HG03457 (cell line): ENCODE measurements around the gene TPM4.
A peak's percentile ranks its signal among the peaks of the same experiment; 100 is the strongest.
"Not testable (repeated sequence)": the region's sequence is repeated elsewhere in the genome, so short reads cannot be mapped to it uniquely, and the experiment has no call there.

Experiments
- ATAC-seq: cut with Tn5 transposase; IDR thresholded peaks from one replicate; pipeline ENCODE4 v1.9.1; 2021; ENCODE audit warnings: moderate number of reproducible peaks; ENCODE audit not compliant: unreplicated experiment

TPM4 gene

DNA sequence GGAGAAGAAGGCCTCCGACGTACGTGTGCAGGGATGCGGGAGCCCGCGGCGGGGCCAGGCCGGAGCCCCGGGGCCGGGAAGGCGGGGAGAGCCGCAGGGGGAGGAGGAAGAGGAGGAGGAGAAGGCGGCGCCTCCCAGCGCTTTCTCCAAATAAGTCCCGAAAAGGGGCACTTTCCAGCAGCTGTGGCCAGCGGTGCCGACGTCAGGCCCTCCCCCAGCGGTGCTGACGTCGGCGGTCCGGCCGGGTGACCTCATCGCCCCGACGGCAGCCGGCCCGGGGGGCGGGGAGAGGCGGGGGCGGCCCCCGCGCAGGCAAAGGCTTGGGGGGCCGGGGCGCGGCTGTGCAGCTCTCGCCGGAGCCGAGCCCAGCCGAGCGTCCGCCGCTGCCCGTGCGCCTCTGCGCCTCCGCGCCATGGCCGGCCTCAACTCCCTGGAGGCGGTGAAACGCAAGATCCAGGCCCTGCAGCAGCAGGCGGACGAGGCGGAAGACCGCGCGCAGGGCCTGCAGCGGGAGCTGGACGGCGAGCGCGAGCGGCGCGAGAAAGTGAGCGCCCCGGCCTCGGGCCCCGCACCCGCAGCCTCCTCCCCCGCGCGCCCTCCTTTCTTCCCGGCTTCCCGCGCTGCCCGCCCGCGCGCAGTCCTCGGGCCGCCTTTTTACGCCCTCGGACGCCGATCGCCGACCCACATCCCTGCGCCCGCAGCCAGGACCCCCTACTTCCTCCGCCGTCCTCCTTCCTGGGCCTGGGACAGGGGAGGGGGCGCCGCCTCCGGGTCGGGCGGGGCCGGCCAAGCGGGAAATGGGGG, at the start of gene TPM4:
TPM4 (plus strand) TSS at position 342 of the 804 bp plus-strand sequence; CDS start at position 413, 71 bp downstream.
- peak; percentile 49 for ATAC-seq

- ATAC-seq: no peak
Observed at GRCh38 chr19:16026756-16027155, 49.5 kb upstream of the TPM4 start.

DNA sequence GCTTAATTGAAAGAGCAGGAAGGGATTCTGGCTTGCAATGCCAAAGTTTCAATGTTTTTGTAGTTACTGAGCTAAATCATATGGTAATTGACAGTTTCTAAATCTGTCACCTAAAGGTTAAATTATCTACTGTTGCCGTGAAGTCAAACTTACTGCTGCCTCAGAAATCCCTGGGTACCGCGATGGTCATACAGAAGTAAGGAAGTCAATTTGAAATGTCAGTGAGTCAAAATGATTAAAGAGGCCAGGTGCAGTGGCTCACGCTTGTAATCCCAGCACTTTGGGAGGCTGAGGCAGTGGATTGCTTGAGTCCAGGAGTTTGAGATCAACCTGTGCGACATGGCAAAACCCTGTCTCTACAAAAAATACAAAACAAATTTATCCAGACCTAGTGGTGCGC, 48.8 kb upstream of the TPM4 start:
- no peak for ATAC-seq

- not testable (repeated sequence) for ATAC-seq
Observed at GRCh38 chr19:16030155-16030554, 46.1 kb upstream of the TPM4 start.

GRCh38 chr19:16030964-16031871, 45.1 kb upstream of the TPM4 start:
- ATAC-seq: no peak

- ATAC-seq: no peak
Observed at GRCh38 chr19:16031872-16032200, 44.5 kb upstream of the TPM4 start.

- ATAC-seq: no peak
Observed at GRCh38 chr19:16032509-16033135, 43.7 kb upstream of the TPM4 start.

GRCh38 chr19:16033136-16033530, 43.2 kb upstream of the TPM4 start:
- ATAC-seq: no peak

GRCh38 chr19:16033721-16034120, 42.6 kb upstream of the TPM4 start:
- ATAC-seq: no peak

DNA sequence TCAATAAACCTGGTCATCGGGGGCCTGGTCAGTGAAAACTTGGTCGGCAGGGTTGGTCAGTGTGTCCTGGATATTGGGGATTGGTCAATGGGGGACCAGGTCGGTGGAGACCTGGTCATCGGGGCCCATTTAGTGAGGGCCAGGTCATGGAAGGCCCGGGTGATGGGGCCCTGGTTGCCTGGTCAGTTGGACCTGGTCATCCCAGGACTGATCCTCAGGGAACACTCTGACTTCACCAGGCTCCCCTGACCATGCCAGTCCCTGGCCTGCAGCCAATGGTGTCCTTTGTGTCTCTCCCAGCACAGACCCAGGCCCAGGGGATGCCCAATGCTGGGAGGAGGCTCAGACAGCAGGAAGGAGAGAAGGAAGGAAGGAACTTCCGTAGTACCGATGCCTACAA, 42.1 kb upstream of the TPM4 start:
- no peak for ATAC-seq

DNA sequence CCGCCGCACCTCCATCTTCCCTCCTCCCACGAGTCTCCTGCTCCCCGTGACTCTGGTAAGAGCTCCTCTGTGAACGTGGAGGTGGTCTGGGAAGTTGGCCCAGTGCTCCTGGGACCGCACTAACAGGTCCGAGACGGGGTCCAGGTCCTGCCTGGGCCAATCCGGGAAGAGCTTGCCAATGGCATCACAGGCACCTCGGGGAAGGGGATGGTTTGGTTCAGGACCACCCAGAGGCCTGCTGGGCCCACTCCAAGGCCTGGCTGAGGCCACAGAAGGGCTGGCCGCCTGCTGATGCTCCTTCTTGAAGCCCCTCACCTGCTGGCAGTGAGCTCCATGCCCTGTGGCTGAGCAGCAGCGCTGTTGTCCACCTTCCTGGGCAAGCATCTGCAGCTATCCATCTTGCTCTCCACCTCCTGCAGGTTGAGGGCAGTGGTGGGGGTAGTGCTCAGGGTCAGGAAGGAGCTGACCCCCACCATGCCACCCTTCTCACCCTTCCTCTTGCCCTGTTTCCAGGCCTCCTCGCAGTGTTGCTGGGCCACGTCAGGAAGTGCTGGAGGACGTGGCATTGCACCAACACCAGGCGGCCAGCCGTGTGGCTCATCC, 41.2 kb upstream of the TPM4 start:
- ATAC-seq: no peak

GRCh38 chr19:16035601-16036297, 40.5 kb upstream of the TPM4 start:
- no peak for ATAC-seq

- ATAC-seq: no peak
Observed at GRCh38 chr19:16036397-16036925, 39.8 kb upstream of the TPM4 start.

DNA sequence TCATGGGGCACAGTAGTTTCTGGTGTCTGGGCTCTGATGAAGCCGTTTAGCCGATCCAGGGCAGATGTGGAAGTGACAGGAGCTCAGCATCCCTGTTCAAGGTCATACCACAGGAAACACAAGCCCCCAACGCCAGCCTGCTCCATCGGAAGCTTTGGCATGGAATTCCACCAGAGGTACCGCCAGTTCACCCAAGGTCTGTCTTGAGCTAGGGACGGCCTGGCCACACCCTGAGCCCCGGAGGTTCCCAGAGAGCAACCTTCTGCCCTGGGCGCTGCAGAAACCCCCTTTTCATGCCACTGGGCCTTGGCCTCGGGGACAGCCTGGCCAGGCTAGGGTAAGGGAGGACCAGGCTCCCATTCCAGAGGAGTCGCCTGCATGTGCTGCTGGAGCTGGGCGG, 39.4 kb upstream of the TPM4 start:
- ATAC-seq: no peak

DNA sequence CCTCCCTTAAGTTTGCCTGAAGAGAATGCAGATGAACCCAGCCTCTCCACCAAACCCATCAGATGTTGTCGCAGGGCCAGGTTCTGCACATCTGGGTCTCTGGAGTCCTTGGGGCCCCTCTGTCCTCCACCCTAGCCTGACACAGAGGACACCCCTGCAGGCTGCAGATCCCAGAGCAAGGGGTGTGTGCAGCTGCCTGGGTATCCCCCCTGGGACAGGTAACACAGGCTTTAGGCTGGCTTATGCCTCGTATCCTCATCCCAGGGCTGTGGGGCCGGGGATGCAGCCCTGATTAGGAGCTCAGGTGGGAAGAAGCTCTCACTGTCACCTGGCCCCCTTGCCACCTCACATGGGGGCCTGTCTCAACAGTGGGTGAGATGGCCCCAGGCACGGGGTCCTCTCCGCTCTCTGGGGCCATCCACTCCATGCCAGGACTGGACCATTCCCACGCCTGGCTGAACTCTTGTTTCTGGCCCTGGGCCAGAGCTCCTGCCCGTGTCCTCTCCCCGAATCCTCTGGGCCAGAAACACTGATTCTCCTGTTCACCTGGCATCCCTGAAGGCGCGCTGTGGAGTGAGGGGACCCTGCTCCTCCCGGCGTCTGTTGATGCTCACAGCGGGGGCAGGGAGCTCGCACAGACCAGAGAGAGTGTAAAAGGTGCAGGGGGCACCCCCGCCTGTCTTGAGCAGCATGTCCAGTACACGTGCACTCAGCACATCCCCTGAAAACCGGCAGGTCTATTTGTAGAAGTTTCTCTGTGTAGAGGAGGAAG, 38.7 kb upstream of the TPM4 start:
- ATAC-seq: no peak

- no peak for ATAC-seq
Observed at GRCh38 chr19:16038196-16038695, 38.0 kb upstream of the TPM4 start.

DNA sequence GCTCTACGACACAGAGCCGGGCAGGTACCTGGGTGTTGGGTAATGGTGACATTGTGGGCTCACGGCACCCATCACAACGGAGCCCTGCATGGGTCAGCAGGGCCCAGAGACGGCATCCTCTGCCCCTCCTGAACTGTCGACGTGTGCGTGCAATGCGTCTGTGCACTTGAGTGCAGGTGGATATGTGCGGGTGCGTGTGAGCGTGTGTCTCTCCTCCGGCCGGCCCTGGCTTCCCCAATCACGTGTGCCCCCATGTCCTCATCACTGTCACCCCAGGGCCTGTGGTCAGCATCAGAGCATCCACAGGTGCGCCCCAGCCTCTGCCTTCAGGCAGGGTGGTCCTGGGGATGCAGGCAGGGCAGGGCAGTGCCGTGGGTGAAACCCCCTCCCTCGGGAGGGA, 37.2 kb upstream of the TPM4 start:
- no peak for ATAC-seq

DNA sequence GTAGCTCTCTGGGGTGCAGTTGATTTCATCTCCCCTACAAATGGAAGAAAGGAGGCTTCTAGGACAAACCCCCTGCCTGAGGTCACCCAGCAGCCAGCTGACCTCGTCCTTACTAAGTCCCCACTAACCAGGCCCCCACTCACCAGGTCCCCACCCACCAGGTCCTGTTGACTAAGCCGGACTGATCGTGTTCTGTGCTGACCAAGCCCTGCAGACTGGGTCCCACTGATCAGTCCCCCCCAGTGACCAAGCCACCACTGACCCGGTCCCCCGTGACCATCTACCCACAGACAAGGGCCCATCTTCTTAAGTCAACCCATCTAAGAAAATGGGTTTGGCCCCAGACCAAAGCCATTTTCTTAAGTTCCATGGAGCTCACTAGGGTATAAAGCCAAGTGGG, 36.8 kb upstream of the TPM4 start:
- no peak for ATAC-seq

DNA sequence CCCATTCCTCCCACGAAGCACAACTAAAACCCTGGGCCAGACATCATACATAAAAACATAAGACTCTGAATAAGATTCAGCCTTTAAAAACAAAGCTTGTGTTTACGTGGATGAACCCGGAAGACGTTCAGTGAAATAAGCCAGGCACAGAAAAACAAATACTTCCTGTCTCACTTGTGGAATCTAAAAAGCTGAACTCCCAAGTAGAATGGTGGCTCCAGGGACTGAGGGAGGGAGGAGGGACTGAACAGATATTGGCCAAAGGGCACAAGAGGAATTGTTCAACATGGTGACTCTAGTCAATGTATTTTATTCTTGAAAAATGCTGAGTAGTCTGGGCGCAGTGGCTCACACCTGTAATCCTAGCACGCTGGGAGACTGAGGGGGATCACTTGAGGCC, 35.7 kb upstream of the TPM4 start:
- no peak for ATAC-seq
